ENCODE data around the gene C14orf180.

DNA sequence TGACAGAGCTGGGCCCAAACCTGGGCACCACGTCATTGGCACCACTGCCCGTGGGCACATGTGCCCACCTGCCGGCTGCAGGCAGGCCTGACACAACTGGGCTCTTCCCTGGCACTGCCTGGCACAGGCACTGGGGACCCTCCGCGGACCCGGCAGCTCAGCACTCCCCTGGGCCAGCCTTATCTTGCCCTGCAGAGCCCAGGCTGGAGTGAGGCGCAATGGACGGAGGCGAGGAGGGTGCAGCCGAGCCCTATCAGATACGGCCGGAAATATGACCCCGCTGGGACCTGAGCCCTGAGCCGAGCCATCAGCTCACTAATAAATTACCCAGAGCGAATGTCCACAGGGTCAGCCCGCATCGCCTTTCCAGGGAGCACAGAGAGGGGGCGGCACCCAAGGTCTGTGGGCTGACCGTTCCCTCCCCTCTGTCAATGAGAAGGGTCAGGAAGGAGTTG lies 1.7 kb upstream of the C14orf180 start:
- no peak for TF ChIP-seq CTCF (conservative IDR thresholded peaks at IDR 0.05)
- TF ChIP-seq ZFX (IDR thresholded peaks at IDR 0.05): no peak
